GM18517 (cell line): ENCODE data around the gene SLC8A1.

ENCODE experiments used
- ATAC-seq: cut with Tn5 transposase; IDR thresholded peaks from one replicate; pipeline ENCODE4 v1.9.1; 2021; ENCODE audit warnings: mild to moderate bottlenecking, moderate library complexity; ENCODE audit not compliant: unreplicated experiment

Gene SLC8A1

GRCh38 chr2:40394031-40394430, 57.9 kb downstream of the SLC8A1 start:
- ATAC-seq = no peak

DNA sequence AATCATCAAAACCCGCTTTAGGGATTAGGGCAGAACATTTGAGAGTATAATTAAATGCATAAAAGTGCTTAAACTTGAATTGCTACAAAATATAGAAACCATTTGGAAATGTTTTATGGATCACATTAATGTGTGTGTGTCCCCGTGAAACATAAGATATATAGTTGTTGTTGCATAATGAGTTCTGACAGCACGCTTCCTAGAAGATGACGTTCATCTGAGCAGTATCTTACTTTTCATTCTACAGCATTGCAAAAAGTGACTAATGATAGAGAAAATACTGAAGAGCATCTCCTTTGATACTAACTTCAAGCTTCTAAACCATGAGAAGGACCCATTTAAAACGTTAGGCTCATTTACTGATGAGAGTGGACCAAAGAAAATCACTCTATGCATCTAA, 63.7 kb downstream of the SLC8A1 start:
- no peak for ATAC-seq

- ATAC-seq = no peak
Observed at GRCh38 chr2:40386177-40386576, 65.7 kb downstream of the SLC8A1 start.

- no peak for ATAC-seq
Observed at GRCh38 chr2:40384714-40385113, 67.2 kb downstream of the SLC8A1 start.

- no peak for ATAC-seq
Observed at GRCh38 chr2:40384233-40384632, 67.7 kb downstream of the SLC8A1 start.

GRCh38 chr2:40380721-40381120, 71.2 kb downstream of the SLC8A1 start:
- no peak for ATAC-seq

DNA sequence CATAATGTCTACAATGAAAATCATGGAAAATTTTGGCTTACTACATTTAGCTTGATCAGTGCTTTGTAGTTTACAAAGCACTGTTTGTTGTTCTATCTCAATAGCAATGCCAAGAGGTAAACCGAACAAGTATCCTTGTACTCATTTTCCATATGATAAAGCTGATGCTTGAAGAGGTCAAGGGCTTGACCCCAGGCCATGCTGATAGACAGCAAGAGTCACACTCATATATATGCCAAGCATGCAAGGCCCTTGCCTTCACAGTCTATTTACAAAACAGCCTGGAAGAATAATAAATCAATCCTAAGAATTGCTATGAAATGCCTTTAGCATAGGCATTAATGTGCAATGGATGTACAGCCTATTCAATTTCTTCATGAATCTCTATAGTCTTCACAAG, 71.8 kb downstream of the SLC8A1 start:
- no peak for ATAC-seq

- ATAC-seq = no peak
Observed at GRCh38 chr2:40374543-40375240, 77.2 kb downstream of the SLC8A1 start.

- no peak for ATAC-seq
Observed at GRCh38 chr2:40373111-40373510, 78.8 kb downstream of the SLC8A1 start.

GRCh38 chr2:40372283-40372985, 79.5 kb downstream of the SLC8A1 start:
- ATAC-seq = no peak

DNA sequence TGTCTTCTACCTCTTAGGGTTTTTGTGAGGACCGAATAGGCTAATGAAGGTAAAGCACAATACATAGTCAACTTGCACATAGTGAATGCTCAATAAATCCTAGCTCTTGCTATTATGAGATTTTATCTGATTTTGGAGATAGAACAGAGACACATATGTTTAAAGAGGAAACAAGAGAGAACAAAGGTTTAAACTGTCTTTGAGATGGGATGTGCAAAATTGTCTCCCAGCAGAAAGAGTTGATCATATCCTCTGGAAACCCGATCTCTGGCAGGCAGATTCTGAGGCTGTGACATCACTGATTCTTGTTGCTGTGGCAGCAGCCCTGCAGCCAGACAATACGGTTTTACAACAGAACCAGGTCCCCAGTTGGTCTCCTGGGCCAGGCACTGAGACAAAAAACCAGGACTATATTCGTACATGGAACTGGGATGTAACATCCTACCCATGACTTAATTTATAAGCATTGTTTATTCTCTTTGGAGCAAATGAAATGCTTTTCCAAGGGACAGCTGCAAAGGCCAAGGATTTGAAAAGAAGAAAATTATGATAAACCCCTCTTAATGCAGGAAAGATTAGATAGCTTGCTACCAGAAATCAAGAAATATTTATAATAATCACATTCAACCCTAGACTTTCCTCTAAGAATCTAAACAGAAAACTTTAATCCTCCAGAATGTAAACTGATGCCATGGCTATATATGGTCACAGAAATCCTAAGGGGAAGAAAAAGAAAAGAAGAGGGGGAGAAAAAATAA, 80.2 kb downstream of the SLC8A1 start:
- no peak for ATAC-seq

- ATAC-seq = no peak
Observed at GRCh38 chr2:40370007-40370395, 81.9 kb downstream of the SLC8A1 start.

GRCh38 chr2:40369267-40370006, 82.5 kb downstream of the SLC8A1 start:
- ATAC-seq = no peak

DNA sequence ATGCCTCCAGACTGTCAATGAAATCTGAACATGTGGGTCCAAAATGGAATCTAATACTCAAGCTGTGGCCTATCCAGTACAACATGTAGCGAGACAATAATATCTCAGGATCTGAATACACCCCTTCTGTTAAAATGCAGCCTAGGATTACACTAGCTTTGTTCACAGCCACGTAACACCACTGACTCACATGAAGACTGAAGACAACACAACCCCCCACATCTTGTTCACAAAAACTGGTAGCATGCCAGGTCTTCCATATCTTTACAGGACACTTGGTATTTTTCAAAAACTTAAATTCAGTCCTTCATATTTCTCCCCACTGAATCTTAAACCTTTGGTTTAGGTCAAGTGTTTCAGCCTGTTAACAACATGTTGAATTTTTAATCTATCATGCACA, 84.2 kb downstream of the SLC8A1 start:
- ATAC-seq = no peak

DNA sequence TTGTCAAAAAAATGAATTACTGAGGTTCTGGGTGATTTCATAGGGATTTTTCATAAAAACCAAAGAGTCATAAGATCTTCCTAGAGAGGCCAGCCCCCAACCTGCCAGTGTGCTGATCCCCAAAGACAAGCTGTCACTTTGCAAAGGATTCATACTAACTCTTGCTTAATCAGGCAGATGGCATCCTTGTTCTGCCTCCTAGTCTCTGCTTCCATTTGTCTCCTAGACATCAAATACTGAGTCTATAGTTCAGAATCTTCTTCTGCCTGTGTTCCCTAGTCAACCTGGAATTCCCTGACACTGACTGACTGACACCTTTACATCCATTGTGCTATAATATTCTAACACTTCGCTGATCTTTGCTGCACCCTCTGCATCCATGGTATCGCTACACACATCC, 84.9 kb downstream of the SLC8A1 start:
- no peak for ATAC-seq

GRCh38 chr2:40364151-40364874, 87.6 kb downstream of the SLC8A1 start:
- ATAC-seq = no peak

- ATAC-seq = no peak
Observed at GRCh38 chr2:40363631-40364030, 88.3 kb downstream of the SLC8A1 start.

- no peak for ATAC-seq
Observed at GRCh38 chr2:40363231-40363630, 88.7 kb downstream of the SLC8A1 start.

DNA sequence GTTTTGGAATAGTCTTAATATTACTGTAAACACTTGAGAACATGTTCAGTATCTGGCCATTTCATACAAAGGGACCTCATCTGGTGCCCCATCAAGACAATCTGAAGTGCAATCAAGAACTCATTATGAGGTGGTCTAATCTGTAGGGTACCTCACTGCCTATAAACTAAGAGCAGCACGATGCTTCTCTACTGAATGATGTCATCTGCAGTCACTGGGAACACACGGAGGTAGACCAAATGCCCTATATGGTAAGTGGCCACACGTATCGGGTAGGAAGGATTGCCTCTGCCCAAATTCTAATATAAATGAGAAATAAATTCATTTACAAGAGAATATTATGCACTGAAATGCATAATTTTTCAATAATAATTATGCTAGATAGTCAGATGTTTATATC, 90.4 kb downstream of the SLC8A1 start:
- no peak for ATAC-seq

DNA sequence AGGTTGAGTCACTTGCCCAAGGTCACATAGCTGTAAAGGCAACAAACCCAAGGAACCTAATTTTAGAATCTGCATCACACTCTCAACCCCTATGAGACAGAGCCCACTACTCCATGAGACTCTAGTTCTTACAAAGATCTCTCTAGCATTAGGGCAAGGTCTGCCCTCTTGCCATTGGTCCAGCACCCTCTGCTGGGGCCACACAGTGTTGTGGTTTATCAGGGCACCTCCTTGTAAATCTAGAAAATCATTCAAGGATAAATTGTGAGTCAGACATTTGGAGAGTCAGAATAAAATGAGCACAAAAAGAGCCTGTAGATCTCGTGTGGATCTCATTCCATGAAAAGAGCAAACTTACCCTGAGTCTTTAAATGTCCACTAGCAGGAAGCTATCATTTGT, 91.2 kb downstream of the SLC8A1 start:
- no peak for ATAC-seq

DNA sequence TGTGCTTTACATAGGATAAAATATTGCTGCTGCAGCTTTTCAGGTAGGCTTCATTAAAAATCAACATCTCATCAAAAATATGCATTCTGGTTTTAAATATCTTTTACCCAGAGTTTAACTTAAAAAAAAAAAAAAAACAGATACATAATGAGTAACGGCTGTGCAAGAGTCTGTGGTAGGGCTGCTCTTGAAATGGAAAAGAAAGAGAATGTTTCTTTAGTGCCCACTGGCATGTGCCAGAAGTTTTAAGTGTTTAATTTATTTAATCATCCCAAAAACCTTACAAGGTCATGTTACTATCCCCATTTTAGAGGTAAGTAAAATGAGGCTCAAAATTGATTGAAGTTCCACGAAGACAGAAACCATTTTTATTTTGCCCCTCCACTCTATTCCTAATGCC, 92.1 kb downstream of the SLC8A1 start:
- ATAC-seq = no peak
